ENCODE data around the gene SNAI3. TPM values are rescaled to one million over a fixed set of nuclear protein-coding genes. Genes with fewer than 3 reads are reported as not detected.

Gene SNAI3
- total and polyA plus RNA-seq, 12 donors = 0.21 to 8.6 (median 1.3) TPM

GRCh38 chr16:88659160-88659559, 27.1 kb downstream of the SNAI3 start:
- H3K9me3 ChIP-seq = no peaks in the 10 kb centered on the region
- no peak overlapping the region for H3K27ac ChIP-seq
- H3K27me3 ChIP-seq = no peaks in the 10 kb centered on the region
- ATAC-seq = no peak
- 93 to 95% methylated on average over 25 of the region's 25 CpGs for WGBS, 2 donors
- peaks cover 1 to 25% (median 16%) of the 10 kb centered on the region in 9 donors for H3K4me1 ChIP-seq
- H3K4me3 ChIP-seq = no peak overlapping the region
- no peak for DNase-seq
- TF ChIP-seq CTCF (IDR thresholded peaks at IDR 0.05) = no peak
- peaks cover 0 to 36% (median 14%) of the 10 kb centered on the region in 9 donors for H3K36me3 ChIP-seq
- intact Hi-C loops (cut with DNase I) = no loop called here

- DNase-seq = no peak
- Histone ChIP-seq H3K27ac (no peak overlapping the region), H3K9me3 (no peaks in the 10 kb centered on the region), H3K27me3 (no peaks in the 10 kb centered on the region), H3K4me1 (peaks cover 0 to 21% (median 11%) of the 10 kb centered on the region in 9 donors), H3K4me3 (no peak overlapping the region), H3K36me3 (peaks cover 0 to 41% (median 14%) of the 10 kb centered on the region in 9 donors)
- no peak for TF ChIP-seq CTCF (IDR thresholded peaks at IDR 0.05)
- no peak for ATAC-seq
- intact Hi-C loops (cut with DNase I) = no loop called here
- 87 to 95% methylated on average over 14 to 15 of the region's 15 CpGs for WGBS, 2 donors
Measured at GRCh38 chr16:88658714-88659113, 27.6 kb downstream of the SNAI3 start.

GRCh38 chr16:88657371-88657770, 28.9 kb downstream of the SNAI3 start:
- Histone ChIP-seq H3K9me3 (no peaks in the 10 kb centered on the region), H3K27me3 (no peaks in the 10 kb centered on the region), H3K4me3 (no peak overlapping the region), H3K27ac (no peak overlapping the region), H3K4me1 (peaks cover 0 to 17% (median 7%) of the 10 kb centered on the region in 9 donors), H3K36me3 (peaks cover 0 to 54% (median 14%) of the 10 kb centered on the region in 9 donors)
- intact Hi-C loops (cut with DNase I) = no loop called here
- no peak for TF ChIP-seq CTCF (IDR thresholded peaks at IDR 0.05)
- DNase-seq (no peak), ATAC-seq (no peak)
- 93 to 94% methylated on average over 19 of the region's 19 CpGs for WGBS, 2 donors

- H3K27me3 ChIP-seq = no peaks in the 10 kb centered on the region
- H3K27ac ChIP-seq = no peak overlapping the region
- ATAC-seq (no peak), DNase-seq (no peak)
- no peak overlapping the region for H3K4me3 ChIP-seq
- peaks cover 4 to 16% (median 9%) of the 10 kb centered on the region in 9 donors for H3K4me1 ChIP-seq
- WGBS, 2 donors = 89 to 93% methylated on average over 24 to 25 of the region's 25 CpGs
- TF ChIP-seq CTCF (IDR thresholded peaks at IDR 0.05) = no peak
- H3K9me3 ChIP-seq = no peaks in the 10 kb centered on the region
- intact Hi-C loops (cut with DNase I) = no loop called here
- peaks cover 0 to 58% (median 14%) of the 10 kb centered on the region in 9 donors for H3K36me3 ChIP-seq
Measured at GRCh38 chr16:88656291-88656980, 29.9 kb downstream of the SNAI3 start.
